RWPE1 (cell line): ENCODE data around the gene NFE2L1.

Experiments
- CTCF ChIA-PET: fragments of 350-600 bp; sonication (Branson Sonifier 250); formaldehyde crosslinking; extraction: SDS; loops from one replicate; lab custom pipeline; 2021; lab: Yijun Ruan, JAX
- POLR2A ChIA-PET: fragments of 400-600 bp; formaldehyde crosslinking; extraction: SDS; loops from one replicate; lab custom pipeline; 2020; ENCODE audit warnings: antibody characterized with exemption; ENCODE audit not compliant: low non-redundant PET; lab: Yijun Ruan, JAX
- DNase-seq: peaks from one replicate; pipeline ENCODE4 v3.0.0; 2012; ENCODE audit warnings: low spot score
- H3K27ac ChIP-seq: fragments of 450-650 bp; 2 replicates; pipeline ENCODE4 v1.5.1; 2017
- TF ChIP-seq, protein P1 (sequence below): fragments of 450-650 bp; conservative IDR thresholded peaks from 2 replicates; pipeline ENCODE4 v1.5.1; 2017; ENCODE audit warnings: low read depth, mild to moderate bottlenecking

Gene NFE2L1

DNA sequence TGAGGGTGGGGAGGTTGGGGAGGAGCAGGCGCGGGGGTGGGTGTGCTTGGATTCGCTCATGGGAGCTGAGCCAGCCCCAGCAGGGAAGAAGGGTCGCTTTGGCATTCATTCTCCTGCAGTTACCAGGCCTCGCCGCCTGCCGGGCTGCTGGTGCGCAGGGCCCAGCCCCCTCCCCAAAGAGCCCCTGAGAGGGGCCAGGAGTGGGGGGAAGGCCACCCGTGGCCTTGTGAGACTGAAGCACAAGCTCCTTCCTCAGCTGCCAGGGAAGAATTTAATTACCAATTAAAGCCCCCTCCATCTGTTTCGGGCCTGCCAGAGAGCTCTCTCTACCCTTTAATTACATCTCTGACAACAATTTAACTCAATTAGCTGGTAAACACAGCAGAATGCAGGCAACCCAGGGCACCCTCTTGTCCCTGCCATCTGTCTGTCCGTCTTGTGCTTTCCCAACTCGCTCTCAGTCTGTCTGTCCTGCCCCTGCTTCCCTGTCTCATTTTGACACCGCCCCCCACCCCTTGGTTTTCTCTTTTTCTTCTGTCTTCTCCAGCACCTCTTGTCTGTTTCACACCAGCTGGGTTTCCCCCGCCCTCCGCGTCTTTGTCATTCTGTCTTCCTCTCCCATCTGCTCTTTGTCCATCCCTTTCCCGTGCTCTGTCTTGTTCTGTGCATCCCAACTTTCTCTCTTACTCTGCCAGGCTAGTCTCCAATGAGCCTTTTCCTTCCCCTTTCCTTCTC is 44.6 kb upstream of the NFE2L1 start:
- CTCF ChIA-PET = interaction anchor here (0.6 to 0.8 kb wide), 5 partner anchors 31 to 924 kb away, joined by 3 to 5 read pairs (median 4); no protein-coding TSS in a partner anchor

DNA sequence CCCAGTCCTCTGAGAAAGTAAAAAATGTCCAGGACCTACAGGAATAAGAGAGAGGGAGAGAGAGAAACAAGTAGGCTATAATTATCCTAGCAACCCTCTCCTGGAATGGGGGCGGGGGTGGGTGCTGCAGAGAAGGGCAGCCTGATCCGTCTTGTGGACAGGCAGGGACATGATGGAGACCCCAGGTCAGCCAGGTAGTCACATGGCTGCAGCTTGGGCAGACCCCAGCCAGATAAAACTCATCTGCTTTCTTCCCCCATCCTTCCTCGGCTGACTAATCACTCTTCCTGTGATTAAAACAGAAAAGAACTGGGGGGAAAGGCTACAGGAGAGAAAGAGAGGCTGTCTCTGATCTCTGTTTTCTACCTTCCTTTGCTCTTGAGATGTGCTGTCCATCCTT is 43.2 kb upstream of the NFE2L1 start:
- CTCF ChIA-PET = no interaction called here

More for the DNA sequence above, 44.6 kb upstream of the NFE2L1 start:
- TF ChIP-seq, protein P1, sequence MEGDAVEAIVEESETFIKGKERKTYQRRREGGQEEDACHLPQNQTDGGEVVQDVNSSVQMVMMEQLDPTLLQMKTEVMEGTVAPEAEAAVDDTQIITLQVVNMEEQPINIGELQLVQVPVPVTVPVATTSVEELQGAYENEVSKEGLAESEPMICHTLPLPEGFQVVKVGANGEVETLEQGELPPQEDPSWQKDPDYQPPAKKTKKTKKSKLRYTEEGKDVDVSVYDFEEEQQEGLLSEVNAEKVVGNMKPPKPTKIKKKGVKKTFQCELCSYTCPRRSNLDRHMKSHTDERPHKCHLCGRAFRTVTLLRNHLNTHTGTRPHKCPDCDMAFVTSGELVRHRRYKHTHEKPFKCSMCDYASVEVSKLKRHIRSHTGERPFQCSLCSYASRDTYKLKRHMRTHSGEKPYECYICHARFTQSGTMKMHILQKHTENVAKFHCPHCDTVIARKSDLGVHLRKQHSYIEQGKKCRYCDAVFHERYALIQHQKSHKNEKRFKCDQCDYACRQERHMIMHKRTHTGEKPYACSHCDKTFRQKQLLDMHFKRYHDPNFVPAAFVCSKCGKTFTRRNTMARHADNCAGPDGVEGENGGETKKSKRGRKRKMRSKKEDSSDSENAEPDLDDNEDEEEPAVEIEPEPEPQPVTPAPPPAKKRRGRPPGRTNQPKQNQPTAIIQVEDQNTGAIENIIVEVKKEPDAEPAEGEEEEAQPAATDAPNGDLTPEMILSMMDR = no peak
- peak overlapping the region; percentile 54 for H3K27ac ChIP-seq
- DNase-seq = no peak
- POLR2A ChIA-PET = no interaction called here

DNA sequence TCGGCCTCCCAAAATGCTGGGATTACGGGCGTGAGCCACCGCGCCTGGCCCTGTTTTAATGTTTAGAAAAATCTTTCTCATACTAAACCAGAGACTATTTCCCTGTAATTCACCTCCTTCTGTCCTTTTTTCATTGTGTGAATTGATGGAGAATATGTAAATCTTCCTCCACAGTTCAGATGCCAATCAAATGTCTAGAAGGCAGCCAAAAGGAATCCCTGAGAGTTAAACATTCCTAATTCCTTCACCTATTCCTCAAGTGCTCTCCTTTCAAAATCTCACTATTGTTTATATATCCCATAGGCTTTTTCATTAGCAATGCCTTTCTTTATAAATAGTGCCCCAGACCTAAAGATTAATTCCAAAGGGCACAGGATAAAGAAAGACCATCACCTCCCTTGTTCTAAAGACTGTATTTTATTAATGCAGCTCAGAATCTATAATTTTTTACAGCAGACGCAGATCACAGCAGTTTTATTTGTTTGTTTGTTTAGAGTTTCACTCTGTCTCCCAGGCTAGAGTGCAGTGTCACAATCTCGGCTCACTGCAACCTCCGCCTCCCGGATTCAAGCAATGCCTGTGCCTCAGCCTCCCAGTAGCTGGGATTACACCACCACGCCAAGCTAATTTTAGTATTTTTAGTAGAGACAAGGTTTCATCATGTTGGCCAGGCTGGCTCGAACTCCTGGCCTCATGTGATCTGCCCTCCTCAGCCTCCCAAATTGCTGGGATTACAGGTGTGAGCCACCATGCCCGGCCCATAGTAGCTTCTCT is 41.0 kb upstream of the NFE2L1 start:
- CTCF ChIA-PET = interaction anchor here (0.8 kb wide), 1 partner anchor 58 kb away, joined by 3 read pairs; no protein-coding TSS in a partner anchor
- H3K27ac ChIP-seq = no peak overlapping the region
- TF ChIP-seq, protein P1 = no peak
- POLR2A ChIA-PET = interaction anchor here (0.7 kb wide), 1 partner anchor 731 kb away, joined by 3 read pairs; no protein-coding TSS in a partner anchor
- DNase-seq = no peak

More for the DNA sequence above, 43.2 kb upstream of the NFE2L1 start:
- no peak for DNase-seq
- POLR2A ChIA-PET = interaction anchor here (0.6 kb wide), 2 partner anchors 12 to 44 kb away, joined by 3 to 4 read pairs; no protein-coding TSS in a partner anchor
- H3K27ac ChIP-seq = no peak overlapping the region
- TF ChIP-seq, protein P1 = no peak

DNA sequence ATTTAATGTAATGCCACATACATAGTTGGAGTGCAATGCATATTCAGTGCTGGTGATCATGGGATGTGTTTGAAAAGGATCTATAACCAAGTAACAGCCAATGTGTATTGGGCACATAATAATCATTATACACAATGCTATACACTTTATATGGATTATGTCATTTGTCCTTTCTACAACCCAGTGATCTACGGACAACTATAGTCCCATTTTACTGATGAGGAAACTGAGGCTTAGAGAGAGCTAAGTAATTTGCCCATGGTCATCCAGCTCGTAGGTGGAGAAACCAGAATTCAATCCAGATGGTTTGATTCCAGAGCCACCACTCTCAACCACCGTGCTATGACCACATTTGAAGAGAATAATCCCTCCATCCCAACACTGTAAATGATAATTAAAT is 38.0 kb upstream of the NFE2L1 start:
- CTCF ChIA-PET = interaction anchor here (0.6 kb wide), 1 partner anchor 13 kb away, joined by 4 read pairs; no protein-coding TSS in a partner anchor
- POLR2A ChIA-PET = no interaction called here
- DNase-seq = no peak
- no peak overlapping the region for H3K27ac ChIP-seq
- TF ChIP-seq, protein P1 = no peak

DNA sequence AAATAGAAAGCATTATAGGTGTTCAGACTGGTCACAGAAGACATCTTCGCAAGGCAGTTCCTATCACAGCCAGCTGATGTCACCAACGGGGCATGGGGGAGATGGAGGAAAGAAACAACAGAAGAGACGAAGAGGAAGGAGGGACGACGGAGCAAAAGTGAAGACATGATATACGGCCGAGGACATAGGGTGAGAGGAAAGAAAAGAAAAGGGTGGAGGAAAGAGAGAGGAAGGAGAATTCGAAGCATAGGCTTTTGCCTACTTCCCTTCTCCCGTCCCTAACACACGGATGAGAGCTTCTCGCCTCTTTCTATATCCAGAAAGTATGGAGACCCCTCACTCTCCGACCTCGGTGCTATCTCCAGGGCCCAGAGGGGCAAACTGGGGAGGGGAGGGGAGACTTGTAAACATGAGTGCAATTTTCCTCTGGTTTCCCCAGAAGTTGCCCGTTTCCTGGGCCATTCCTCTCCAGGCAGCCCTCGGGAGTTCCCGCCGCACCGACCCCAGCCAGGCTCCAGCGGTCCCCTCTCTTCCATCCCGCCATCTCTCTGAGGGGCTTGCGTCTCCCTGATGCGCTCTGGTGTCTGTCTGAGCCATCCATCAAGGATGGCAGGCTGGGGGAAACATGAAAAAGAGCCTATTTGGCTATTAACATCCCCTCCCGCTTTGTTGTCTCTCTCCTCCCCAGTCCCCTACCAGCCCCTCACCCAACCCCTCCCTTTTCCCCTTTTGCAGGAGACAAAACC is 36.6 kb upstream of the NFE2L1 start:
- H3K27ac ChIP-seq = no peak overlapping the region
- POLR2A ChIA-PET = no interaction called here
- CTCF ChIA-PET = interaction anchor here (0.6 to 0.9 kb wide), 3 partner anchors 12 to 608 kb away, joined by 3 read pairs; no protein-coding TSS in a partner anchor
- DNase-seq = peak; percentile 18
- TF ChIP-seq, protein P1 = peak; percentile 68
